Retinal pigment epithelial cell (primary cell): ENCODE measurements around the gene PNCK.

Experiments
- DNase-seq: peaks from one replicate; pipeline ENCODE4 v3.0.0-alpha.2; 2010; ENCODE audit warnings: low read depth
- H3K4me3 ChIP-seq: 2 replicates; pipeline ENCODE4 v1.5.1; 2011; ENCODE audit warnings: mild to moderate bottlenecking, low read length, control low read depth, moderate library complexity
- TF ChIP-seq, protein P1 (sequence below): conservative IDR thresholded peaks from 2 replicates; pipeline ENCODE4 v1.5.1; 2011; ENCODE audit warnings: low read depth, low read length, control low read depth, inconsistent platforms

The PNCK gene

GRCh38 chrX:153620576-153620975, 53.0 kb downstream of the PNCK start:
- no peak for DNase-seq
- TF ChIP-seq, protein P1, sequence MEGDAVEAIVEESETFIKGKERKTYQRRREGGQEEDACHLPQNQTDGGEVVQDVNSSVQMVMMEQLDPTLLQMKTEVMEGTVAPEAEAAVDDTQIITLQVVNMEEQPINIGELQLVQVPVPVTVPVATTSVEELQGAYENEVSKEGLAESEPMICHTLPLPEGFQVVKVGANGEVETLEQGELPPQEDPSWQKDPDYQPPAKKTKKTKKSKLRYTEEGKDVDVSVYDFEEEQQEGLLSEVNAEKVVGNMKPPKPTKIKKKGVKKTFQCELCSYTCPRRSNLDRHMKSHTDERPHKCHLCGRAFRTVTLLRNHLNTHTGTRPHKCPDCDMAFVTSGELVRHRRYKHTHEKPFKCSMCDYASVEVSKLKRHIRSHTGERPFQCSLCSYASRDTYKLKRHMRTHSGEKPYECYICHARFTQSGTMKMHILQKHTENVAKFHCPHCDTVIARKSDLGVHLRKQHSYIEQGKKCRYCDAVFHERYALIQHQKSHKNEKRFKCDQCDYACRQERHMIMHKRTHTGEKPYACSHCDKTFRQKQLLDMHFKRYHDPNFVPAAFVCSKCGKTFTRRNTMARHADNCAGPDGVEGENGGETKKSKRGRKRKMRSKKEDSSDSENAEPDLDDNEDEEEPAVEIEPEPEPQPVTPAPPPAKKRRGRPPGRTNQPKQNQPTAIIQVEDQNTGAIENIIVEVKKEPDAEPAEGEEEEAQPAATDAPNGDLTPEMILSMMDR, result no peak
- no peak overlapping the region for H3K4me3 ChIP-seq
